KG1 (cell line): ENCODE results near the gene PTPRR.

Experiments used
- DNase-seq: peaks from one replicate; lab custom pipeline; 2025; lab: John Stamatoyannopoulos, UW

Gene PTPRR

GRCh38 chr12:70920251-70920851 is at the start of gene PTPRR:
TSS of gene PTPRR (minus strand) at chr12:70920738. CDS start at chr12:70920390, 348 bp downstream.
- DNase-seq: no peak

GRCh38 chr12:70966996-70967790 is 46.7 kb upstream of the PTPRR start:
- no peak for DNase-seq

GRCh38 chr12:70966046-70966445 is 45.5 kb upstream of the PTPRR start:
- DNase-seq: peak; percentile 0

- DNase-seq: no peak
These were observed 44.5 kb upstream of the PTPRR start for GRCh38 chr12:70964867-70965510.

GRCh38 chr12:70963081-70963660 is 42.6 kb upstream of the PTPRR start:
- DNase-seq: no peak

GRCh38 chr12:70962226-70962794 is 41.8 kb upstream of the PTPRR start:
- peak; percentile 14 for DNase-seq

GRCh38 chr12:70960484-70960883 is 39.9 kb upstream of the PTPRR start:
- DNase-seq: no peak

- DNase-seq: no peak
These were observed 34.9 kb upstream of the PTPRR start for GRCh38 chr12:70955415-70955814.

- no peak for DNase-seq
These were observed 29.9 kb upstream of the PTPRR start for GRCh38 chr12:70950451-70950850.

- no peak for DNase-seq
These were observed 28.4 kb upstream of the PTPRR start for GRCh38 chr12:70948976-70949336.

- no peak for DNase-seq
These were observed 27.9 kb upstream of the PTPRR start for GRCh38 chr12:70948236-70948975.

- DNase-seq: no peak
These were observed 15.8 kb upstream of the PTPRR start for GRCh38 chr12:70936203-70936813.

- DNase-seq: no peak
These were observed 12.6 kb upstream of the PTPRR start for GRCh38 chr12:70933133-70933532.

GRCh38 chr12:70929029-70929428 is 8.5 kb upstream of the PTPRR start:
- DNase-seq: no peak

- no peak for DNase-seq
These were observed 7.5 kb upstream of the PTPRR start for GRCh38 chr12:70928071-70928470.

- no peak for DNase-seq
These were observed 6.8 kb upstream of the PTPRR start for GRCh38 chr12:70927356-70927755.

GRCh38 chr12:70925539-70925938 is 5.0 kb upstream of the PTPRR start:
- DNase-seq: no peak

- no peak for DNase-seq
These were observed 353 bp upstream of the PTPRR start for GRCh38 chr12:70920891-70921290.

GRCh38 chr12:70919597-70920035 is 922 bp downstream of the PTPRR start:
- DNase-seq: peak; percentile 1

- DNase-seq: no peak
These were observed 1.4 kb downstream of the PTPRR start for GRCh38 chr12:70919176-70919575.

- DNase-seq: no peak
These were observed 2.2 kb downstream of the PTPRR start for GRCh38 chr12:70918321-70918720.
